HEK293 (cell line): ENCODE measurements around the gene CTF1.

Experiments
- HOXA7 ChIP-seq: sonication (generic); formaldehyde crosslinking; IDR thresholded peaks from 2 replicates; pipeline ENCODE4 v1.8.1; 2022; ENCODE audit warnings: missing genetic modification reagents, borderline replicate concordance
- HOXC10 ChIP-seq: sonication (generic); formaldehyde crosslinking; IDR thresholded peaks from 2 replicates; pipeline ENCODE4 v1.8.1; 2023; ENCODE audit warnings: mild to moderate bottlenecking, missing genetic modification reagents
- KLF1 ChIP-seq: fragments of 450-650 bp; formaldehyde crosslinking; IDR thresholded peaks from 2 replicates; pipeline ENCODE4 v1.5.1; 2016; ENCODE audit warnings: missing biosample characterization, missing genetic modification characterization
- KLF10 ChIP-seq: fragments of 450-650 bp; IDR thresholded peaks from 2 replicates; pipeline ENCODE4 v1.5.1; 2018; ENCODE audit warnings: missing biosample characterization, mild to moderate bottlenecking, missing genetic modification characterization
- KLF16 ChIP-seq: fragments of 450-650 bp; formaldehyde crosslinking; IDR thresholded peaks from 2 replicates; pipeline ENCODE4 v1.5.1; 2017; ENCODE audit warnings: missing biosample characterization, missing genetic modification characterization
- MZF1 ChIP-seq: fragments of 450-650 bp; formaldehyde crosslinking; IDR thresholded peaks from 2 replicates; pipeline ENCODE4 v1.5.1; 2017; ENCODE audit warnings: missing biosample characterization, missing genetic modification characterization, borderline replicate concordance
- PATZ1 ChIP-seq: fragments of 450-650 bp; formaldehyde crosslinking; IDR thresholded peaks from 2 replicates; pipeline ENCODE4 v1.5.1; 2016; ENCODE audit warnings: missing biosample characterization, missing genetic modification characterization
- REPIN1 ChIP-seq: fragments of 450-650 bp; formaldehyde crosslinking; IDR thresholded peaks from 2 replicates; pipeline ENCODE4 v1.5.1; 2017; ENCODE audit warnings: missing biosample characterization, missing genetic modification characterization, low read depth
- ZBTB21 ChIP-seq: fragments of 450-650 bp; formaldehyde crosslinking; IDR thresholded peaks from 2 replicates; pipeline ENCODE4 v1.5.1; 2017; ENCODE audit warnings: missing biosample characterization, missing genetic modification characterization
- ZBTB48 ChIP-seq: fragments of 450-650 bp; formaldehyde crosslinking; IDR thresholded peaks from 2 replicates; pipeline ENCODE4 v1.5.1; 2016; ENCODE audit warnings: missing biosample characterization, missing genetic modification characterization
- ZFP69B ChIP-seq: fragments of 450-650 bp; formaldehyde crosslinking; IDR thresholded peaks from 2 replicates; pipeline ENCODE4 v1.5.1; 2016; ENCODE audit warnings: missing biosample characterization, missing genetic modification characterization
- ZNF146 ChIP-seq: fragments of 450-650 bp; formaldehyde crosslinking; IDR thresholded peaks from 2 replicates; pipeline ENCODE4 v1.5.1; 2016; ENCODE audit warnings: missing biosample characterization, missing genetic modification characterization
- ZNF169 ChIP-seq: fragments of 450-650 bp; formaldehyde crosslinking; IDR thresholded peaks from 2 replicates; pipeline ENCODE4 v1.5.1; 2016; ENCODE audit warnings: missing biosample characterization, missing genetic modification characterization
- ZNF184 ChIP-seq: fragments of 450-650 bp; IDR thresholded peaks from 2 replicates; pipeline ENCODE4 v1.5.1; 2018; ENCODE audit warnings: missing biosample characterization, mild to moderate bottlenecking, missing genetic modification characterization
- ZNF280C ChIP-seq: fragments of 450-650 bp; formaldehyde crosslinking; IDR thresholded peaks from 2 replicates; pipeline ENCODE4 v1.5.1; 2016; ENCODE audit warnings: missing biosample characterization, missing genetic modification characterization
- ZNF280D ChIP-seq: fragments of 450-650 bp; formaldehyde crosslinking; IDR thresholded peaks from 2 replicates; pipeline ENCODE4 v1.5.1; 2016; ENCODE audit warnings: missing biosample characterization, missing genetic modification characterization
- ZNF292 ChIP-seq: fragments of 450-650 bp; formaldehyde crosslinking; IDR thresholded peaks from 2 replicates; pipeline ENCODE4 v1.5.1; 2016; ENCODE audit warnings: low read depth, missing biosample characterization, missing genetic modification characterization, borderline replicate concordance
- ZNF398 ChIP-seq: fragments of 450-650 bp; formaldehyde crosslinking; IDR thresholded peaks from 2 replicates; pipeline ENCODE4 v1.5.1; 2017; ENCODE audit warnings: missing biosample characterization, missing genetic modification characterization
- ZNF404 ChIP-seq: fragments of 450-650 bp; formaldehyde crosslinking; IDR thresholded peaks from 2 replicates; pipeline ENCODE4 v1.5.1; 2017; ENCODE audit warnings: missing biosample characterization, missing genetic modification characterization
- ZNF501 ChIP-seq: fragments of 450-650 bp; formaldehyde crosslinking; IDR thresholded peaks from 2 replicates; pipeline ENCODE4 v1.5.1; 2016; ENCODE audit warnings: missing biosample characterization, missing genetic modification characterization
- ZNF513 ChIP-seq: fragments of 450-650 bp; IDR thresholded peaks from 2 replicates; pipeline ENCODE4 v1.5.1; 2018; ENCODE audit warnings: missing biosample characterization, missing genetic modification characterization
- ZNF555 ChIP-seq: fragments of 450-650 bp; formaldehyde crosslinking; conservative IDR thresholded peaks from 2 replicates; pipeline ENCODE4 v1.5.1; 2017; ENCODE audit warnings: missing biosample characterization, mild to moderate bottlenecking, missing genetic modification characterization, inconsistent platforms
- ZNF639 ChIP-seq: fragments of 450-650 bp; formaldehyde crosslinking; IDR thresholded peaks from 2 replicates; pipeline ENCODE4 v1.5.1; 2016; ENCODE audit warnings: missing biosample characterization, missing genetic modification characterization
- ZNF654 ChIP-seq: fragments of 450-650 bp; formaldehyde crosslinking; IDR thresholded peaks from 2 replicates; pipeline ENCODE4 v1.5.1; 2016; ENCODE audit warnings: low read depth, missing biosample characterization, missing genetic modification characterization
- ZNF670 ChIP-seq: fragments of 450-650 bp; formaldehyde crosslinking; IDR thresholded peaks from 2 replicates; pipeline ENCODE4 v1.5.1; 2016; ENCODE audit warnings: missing biosample characterization, missing genetic modification characterization, low read depth
- ZNF747 ChIP-seq: fragments of 450-650 bp; formaldehyde crosslinking; IDR thresholded peaks from 2 replicates; pipeline ENCODE4 v1.5.1; 2016; ENCODE audit warnings: missing biosample characterization, missing genetic modification characterization
- ZSCAN16 ChIP-seq: fragments of 450-650 bp; formaldehyde crosslinking; IDR thresholded peaks from 2 replicates; pipeline ENCODE4 v1.5.1; 2016; ENCODE audit warnings: missing biosample characterization, missing genetic modification characterization

The CTF1 gene

GRCh38 chr16:30893744-30894539 lies 2.5 kb upstream of the CTF1 start, which contains the start of gene BCL7C (continued):
- TF ChIP-seq ZNF398 (peak; percentile 10; the same call in 1 of the 2 replicates), ZBTB21 (tag by site-specific recombination) (no peak), ZFP69B (tag by site-specific recombination) (peak; percentile 65), ZNF184 (tag by site-specific recombination) (peak; percentile 59; the same call in 1 of the 2 replicates), ZNF639 (tag by site-specific recombination) (peak; percentile 42), ZNF747 (tag by site-specific recombination) (no peak), ZNF501 (peak; percentile 88), ZNF280D (tag by site-specific recombination) (no peak), ZNF513 (tag by site-specific recombination) (no peak), ZNF404 (no peak), KLF1 (tag by site-specific recombination) (peak; percentile 83), ZNF292 (tag by site-specific recombination) (no peak), PATZ1 (tag by site-specific recombination) (peak; percentile 64), MZF1 (tag by site-specific recombination) (peak; percentile 48; the same call in 1 of the 2 replicates), KLF16 (tag by site-specific recombination) (peak; percentile 86), ZBTB48 (no peak), ZNF280C (tag by site-specific recombination) (no peak), HOXA7 (CRISPR knock-in tag) (no peak), ZNF555 (no peak), KLF10 (tag by site-specific recombination) (no peak; the same call in 1 of the 2 replicates), ZNF146 (tag by site-specific recombination) (no peak; the same call in 1 of the 2 replicates), ZNF654 (tag by site-specific recombination) (no peak), ZNF670 (tag by site-specific recombination) (no peak), ZSCAN16 (tag by site-specific recombination) (peak; percentile 70; the same call in 1 of the 2 replicates), HOXC10 (CRISPR knock-in tag) (peak; percentile 14; the same call in 1 of the 2 replicates), REPIN1 (tag by site-specific recombination) (peak; percentile 63; the same call in 1 of the 2 replicates), ZNF169 (tag by site-specific recombination) (no peak)
